GM10266 (cell line): ENCODE results near the gene FOXP1.

Experiments
- DNase-seq: peaks from one replicate; pipeline ENCODE4 v3.0.0; 2012; ENCODE audit errors: extremely low spot score
- CTCF ChIP-seq: IDR thresholded peaks from 2 replicates; pipeline ENCODE4 v1.5.1; 2012; ENCODE audit warnings: mild to moderate bottlenecking, low read depth; ENCODE audit not compliant: control insufficient read depth, insufficient read depth; ENCODE audit errors: missing control alignments

FOXP1 gene

GRCh38 chr3:71030748-71031147, 552.8 kb downstream of the FOXP1 start:
- no peak for TF ChIP-seq CTCF
- no peak for DNase-seq

GRCh38 chr3:71029770-71030169, 553.8 kb downstream of the FOXP1 start:
- no peak for TF ChIP-seq CTCF
- DNase-seq, result no peak

GRCh38 chr3:71028802-71029201, 554.7 kb downstream of the FOXP1 start:
- no peak for TF ChIP-seq CTCF
- no peak for DNase-seq

GRCh38 chr3:71028184-71028583, 555.3 kb downstream of the FOXP1 start:
- TF ChIP-seq CTCF, result no peak
- no peak for DNase-seq

- no peak for TF ChIP-seq CTCF
- no peak for DNase-seq
Observed at GRCh38 chr3:71026634-71027578, 556.6 kb downstream of the FOXP1 start.

GRCh38 chr3:71025516-71025915, 558.0 kb downstream of the FOXP1 start:
- TF ChIP-seq CTCF, result no peak

GRCh38 chr3:71025010-71025409, 558.5 kb downstream of the FOXP1 start:
- TF ChIP-seq CTCF, result no peak
- no peak for DNase-seq

More at GRCh38 chr3:71025516-71025915, 558.0 kb downstream of the FOXP1 start:
- no peak for DNase-seq
